Measurements from ENCODE around the gene FADD.

Gene FADD

DNA sequence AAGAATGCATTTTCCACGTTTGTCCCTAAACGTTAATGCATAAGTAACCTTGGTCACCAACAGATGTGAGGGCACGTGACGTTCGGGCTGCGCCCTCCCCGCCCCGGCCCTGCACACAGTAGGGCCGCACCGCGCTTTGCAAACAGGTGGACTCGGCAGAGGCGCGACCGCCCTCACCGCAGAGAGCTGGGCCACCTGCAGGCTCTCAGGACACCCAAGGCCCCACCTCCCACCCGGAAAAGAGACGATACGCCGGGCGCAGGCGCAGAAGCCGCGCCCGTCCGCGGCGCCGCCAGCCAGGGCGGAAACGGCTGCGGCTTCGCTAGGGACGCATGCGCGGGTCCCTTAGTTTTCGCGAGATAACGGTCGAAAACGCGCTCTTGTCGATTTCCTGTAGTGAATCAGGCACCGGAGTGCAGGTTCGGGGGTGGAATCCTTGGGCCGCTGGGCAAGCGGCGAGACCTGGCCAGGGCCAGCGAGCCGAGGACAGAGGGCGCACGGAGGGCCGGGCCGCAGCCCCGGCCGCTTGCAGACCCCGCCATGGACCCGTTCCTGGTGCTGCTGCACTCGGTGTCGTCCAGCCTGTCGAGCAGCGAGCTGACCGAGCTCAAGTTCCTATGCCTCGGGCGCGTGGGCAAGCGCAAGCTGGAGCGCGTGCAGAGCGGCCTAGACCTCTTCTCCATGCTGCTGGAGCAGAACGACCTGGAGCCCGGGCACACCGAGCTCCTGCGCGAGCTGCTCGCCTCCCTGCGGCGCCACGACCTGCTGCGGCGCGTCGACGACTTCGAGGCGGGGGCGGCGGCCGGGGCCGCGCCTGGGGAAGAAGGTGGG, at the start of gene FADD:
FADD (plus strand) TSS at position 377 of the 831 bp plus-strand sequence; CDS start at position 541, 164 bp downstream.
- DNase-seq = peak; percentile 91 to 93

- no peak for DNase-seq
Measured at GRCh38 chr11:70155386-70155785, 47.7 kb upstream of the FADD start.

- no peak for DNase-seq
Measured at GRCh38 chr11:70156291-70157037, 46.6 kb upstream of the FADD start.

- no peak for DNase-seq
Measured at GRCh38 chr11:70158201-70158600, 44.9 kb upstream of the FADD start.

DNA sequence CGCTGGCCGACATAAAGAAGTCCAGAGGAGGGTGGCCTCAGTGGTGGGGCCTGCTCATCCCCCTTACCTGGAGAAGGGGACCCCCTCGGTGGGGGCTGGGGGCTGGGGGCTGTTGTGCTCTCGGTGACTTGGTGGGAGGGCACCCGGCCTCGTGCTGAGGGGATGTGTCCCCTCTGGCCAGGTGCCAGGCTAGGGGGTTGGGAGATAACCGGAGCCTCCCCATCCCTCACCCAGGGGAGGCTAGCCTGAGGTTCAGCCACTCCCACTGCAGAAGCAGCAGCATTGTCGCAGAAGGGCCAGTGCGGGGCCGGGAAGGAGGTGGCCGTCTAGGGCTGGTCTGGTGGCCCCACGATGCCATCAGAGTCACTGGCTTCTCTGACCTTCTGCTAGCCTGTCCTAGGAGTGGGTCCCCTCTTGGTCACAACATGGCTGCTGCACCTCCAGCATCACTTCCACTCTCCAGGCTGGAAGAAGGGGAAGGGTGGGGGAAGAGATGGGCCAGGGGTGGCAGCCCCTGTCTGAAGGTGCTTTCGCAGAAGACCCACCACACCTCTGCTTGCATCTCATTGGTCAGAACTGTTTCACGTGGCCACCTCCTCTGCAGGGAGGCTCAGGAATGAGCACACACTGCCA, 44.2 kb upstream of the FADD start:
- DNase-seq = no peak

DNA sequence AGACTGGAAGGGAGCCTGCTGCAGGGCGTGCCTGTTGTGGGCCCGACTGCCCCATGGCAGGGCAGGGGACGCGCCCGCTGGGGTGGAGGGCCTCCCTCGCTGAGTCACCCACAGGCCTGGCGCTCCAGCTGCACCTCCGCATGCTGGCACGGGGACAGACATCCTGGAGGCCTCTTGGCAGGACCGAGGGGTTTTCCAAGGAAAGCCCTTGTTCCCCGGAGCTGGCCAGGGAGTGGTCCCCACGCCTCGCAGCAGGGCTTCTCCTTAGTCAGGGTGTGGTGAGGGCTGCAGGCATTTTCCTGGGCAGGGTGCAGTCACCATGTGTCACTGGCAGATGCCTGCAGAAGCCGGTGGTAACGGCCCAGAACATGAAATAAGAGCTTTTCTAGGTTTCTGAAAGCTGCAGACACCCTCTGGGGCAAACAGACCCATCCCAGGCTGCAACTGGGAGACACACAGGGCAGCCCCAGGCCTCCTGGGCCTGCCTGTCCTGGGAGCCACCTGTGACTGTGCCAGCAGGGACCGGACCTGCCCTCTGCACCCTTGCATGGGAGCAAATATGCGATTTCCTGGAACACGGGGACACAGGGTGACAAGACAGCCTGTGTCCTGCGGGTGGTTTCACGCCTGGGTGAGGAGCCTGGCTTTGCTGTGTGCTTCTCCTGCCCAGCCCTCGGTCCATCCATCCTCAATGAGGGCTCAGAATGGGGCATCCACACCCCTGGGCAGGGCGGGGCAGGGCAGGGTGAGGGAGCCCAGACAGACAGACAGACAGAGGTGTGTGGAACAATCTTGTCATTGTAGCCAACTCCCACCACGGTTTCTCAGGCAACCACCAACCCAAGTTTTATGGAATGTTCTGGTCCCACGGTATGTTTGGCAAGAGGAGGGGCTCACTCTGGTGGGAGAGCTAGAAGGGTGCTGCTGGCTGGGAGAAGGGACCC, 43.2 kb upstream of the FADD start:
- no peak for DNase-seq

DNA sequence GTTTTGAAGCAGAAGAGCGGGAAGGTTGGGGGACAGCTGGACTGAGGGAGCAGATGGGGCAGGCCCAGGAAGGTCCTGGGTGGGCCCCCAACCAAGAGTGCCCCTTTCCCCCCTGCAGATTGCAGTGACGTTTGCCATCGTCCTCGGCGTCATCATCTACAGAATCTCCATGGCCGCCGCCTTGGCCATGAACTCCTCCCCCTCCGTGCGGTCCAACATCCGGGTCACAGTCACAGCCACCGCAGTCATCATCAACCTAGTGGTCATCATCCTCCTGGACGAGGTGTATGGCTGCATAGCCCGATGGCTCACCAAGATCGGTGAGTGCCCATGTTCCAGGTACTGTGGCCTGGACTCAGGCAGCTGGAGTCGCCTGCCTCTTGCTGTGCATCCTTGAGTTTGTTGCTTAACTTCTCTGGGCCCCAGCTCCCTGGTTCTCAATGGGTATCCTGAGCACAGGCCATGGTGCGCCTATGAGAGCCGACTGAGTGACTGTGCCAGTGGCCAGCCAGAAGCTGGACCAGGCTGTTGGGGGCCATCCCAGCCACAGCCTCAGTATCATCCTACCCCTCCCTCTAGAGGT, 42.0 kb upstream of the FADD start:
- DNase-seq = no peak

DNA sequence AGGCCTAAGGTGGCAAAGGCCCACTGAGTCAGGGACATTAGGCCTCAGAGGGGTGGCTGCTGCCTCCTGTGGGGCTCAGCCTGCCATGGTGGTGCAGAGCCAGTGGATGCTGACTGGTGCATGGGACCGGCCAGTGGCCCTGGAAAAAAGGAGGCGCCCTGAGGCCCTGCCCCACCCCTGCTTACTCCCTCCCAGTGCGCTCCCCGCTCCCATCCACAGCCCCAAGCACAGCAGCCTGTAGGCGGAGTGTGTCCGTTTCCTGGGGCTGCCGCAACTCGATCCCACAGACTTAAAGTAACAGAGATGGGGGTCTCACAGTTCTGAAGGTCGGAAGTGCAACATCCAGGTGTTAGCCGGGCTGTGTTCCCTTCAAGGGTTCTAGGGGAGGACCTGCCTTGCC, 38.4 kb upstream of the FADD start:
- no peak for DNase-seq

DNA sequence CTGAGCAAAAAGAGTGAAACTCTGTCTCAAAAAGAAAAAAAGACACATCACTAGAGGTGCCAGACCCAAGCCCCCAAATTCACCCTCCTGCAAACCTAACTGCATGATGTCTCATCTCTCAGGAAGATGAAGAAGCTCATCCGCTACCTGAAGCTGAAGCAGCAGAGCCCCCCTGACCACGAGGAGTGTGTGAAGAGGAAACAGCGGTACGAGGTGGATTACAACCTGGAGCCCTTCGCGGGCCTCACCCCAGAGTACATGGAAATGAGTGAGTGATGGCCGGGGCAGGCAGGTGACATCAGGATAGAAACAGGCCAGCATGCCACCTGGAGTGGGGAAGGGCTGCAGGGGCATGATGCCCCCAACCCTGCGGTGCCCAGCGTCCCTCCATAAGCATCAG, 36.0 kb upstream of the FADD start:
- DNase-seq = no peak

DNA sequence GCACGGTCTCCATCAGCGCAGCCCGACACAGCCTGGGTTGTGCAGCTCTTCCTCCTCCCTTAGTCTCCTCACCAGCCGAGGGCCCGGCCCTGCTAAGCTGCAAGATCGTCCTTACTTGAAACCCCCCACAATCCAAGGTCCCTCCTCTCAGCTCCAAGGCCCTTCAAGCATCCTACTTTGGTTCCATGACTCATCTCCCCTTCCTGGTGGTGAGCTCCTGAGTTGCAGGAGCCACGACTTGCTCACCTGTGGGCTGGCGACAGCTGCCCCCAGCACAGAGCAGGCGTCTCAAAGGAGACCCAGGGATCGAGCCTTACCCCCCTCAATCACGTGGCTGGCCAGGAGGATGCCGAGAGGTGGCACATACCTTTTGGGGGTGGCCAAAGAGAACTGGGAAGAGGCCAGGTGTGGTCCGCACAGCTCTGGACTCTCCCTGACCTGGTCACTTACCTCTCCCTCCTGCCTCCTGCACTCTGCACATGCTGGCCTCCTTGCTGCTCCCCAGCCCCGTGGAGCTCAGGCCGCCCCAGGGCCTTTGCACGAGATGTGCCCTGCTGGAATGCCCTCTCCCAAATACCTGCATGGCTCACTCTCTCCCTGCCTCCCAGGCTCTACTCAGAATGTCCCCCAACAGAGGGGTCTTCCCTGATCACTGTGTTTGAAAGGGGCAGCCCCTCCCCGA, 35.2 kb upstream of the FADD start:
- no peak for DNase-seq

DNA sequence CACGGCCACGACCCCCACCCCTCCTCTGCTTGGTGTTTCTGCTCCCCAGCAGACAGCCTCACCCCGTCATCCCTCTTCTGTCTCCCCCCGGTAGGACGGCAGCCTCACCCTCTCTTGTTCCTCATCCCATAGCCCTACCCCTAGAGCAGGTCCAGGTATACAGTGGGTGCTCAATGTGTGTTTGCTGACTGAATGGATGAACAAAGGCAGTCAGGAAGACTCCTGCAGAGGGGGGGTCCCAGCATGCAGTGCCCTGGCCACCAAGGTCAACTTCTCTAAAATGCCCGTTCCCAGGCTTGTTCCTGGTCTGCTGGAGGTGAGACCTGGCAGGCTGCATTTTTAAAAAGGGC, 34.7 kb upstream of the FADD start:
- no peak for DNase-seq

GRCh38 chr11:70169127-70169526, 34.0 kb upstream of the FADD start:
- no peak for DNase-seq

DNA sequence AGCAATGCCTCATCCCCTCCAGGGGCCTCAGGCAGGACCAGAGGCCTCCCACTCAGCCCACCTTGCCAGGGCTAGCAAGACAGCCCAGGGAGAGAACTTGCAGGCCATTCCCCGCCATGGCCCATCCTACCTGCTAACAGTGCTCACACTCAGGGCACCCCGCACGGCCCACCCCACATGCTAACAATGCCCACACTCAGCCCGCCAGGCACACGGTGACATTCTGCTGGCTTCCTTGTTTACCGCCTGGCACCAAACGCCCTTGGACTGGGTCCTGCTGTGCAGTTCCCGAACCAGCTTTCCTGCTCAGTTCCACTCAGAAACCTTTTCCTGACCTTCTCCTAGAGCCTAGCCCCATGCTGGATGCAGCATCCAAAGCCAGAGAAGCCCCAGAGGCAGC, 33.5 kb upstream of the FADD start:
- DNase-seq = no peak

- no peak for DNase-seq
Measured at GRCh38 chr11:70170596-70171210, 32.4 kb upstream of the FADD start.

- no peak for DNase-seq
Measured at GRCh38 chr11:70173018-70173417, 30.1 kb upstream of the FADD start.

DNA sequence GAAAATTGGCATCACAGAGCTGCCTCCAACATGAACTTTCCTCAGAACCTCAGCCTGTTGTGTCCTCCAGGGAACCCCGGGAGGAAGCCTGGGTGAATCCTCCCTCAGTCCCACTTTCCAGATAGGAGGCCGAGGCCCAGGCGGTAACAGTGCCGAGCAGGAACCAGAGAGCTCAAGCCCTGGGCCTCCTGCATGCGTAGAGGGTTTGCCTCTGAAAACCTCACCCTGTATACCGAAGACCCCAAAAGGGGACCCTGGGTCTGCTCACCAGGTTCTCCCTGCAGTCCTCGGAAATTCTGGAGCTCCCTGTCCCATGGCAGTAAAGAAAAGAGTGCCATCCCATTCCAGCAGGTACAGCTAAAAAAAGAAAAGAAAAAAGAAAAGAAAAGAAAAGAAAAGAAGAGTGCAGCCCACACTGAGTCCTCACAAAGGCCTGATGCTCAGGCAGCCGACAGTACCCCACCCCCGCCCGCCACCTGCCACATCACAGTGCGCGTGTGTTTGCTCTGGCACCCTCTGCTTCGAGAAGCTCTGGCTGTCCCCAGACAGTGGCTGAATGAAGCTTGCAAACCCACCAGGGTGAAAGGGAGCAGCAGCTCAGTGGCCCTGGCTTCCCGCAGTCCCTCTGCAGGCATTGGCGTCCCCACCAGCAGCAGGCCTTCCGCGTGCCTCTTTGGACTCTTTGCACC, 28.4 kb upstream of the FADD start:
- no peak for DNase-seq

DNA sequence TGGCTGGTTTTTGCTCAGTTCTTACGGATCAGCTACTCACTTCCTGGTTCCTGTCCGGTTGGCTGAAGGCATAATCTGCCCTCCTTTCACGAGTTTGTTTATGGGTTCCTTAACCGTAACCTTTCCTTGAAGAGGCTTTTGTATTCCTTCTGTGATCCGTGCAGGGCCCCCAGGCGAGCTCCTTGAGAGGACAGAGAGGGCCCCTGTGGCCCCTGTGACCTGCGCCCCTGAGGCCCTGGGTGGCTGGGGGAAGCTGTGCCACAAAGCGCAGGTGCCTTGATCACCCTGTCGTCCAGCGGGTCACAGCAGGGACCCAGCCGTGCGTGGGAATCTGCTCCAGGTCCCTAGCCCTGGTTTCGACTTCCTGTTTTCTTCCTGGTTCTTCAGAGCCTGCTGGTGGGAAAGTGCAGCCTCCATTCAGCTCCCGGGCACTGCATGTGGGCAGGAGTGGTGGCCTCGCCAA, 27.8 kb upstream of the FADD start:
- DNase-seq = no peak

- peak; percentile 72 to 79 for DNase-seq
Measured at GRCh38 chr11:70176940-70177689, 26.0 kb upstream of the FADD start.

GRCh38 chr11:70180906-70181305, 22.2 kb upstream of the FADD start:
- no peak for DNase-seq

DNA sequence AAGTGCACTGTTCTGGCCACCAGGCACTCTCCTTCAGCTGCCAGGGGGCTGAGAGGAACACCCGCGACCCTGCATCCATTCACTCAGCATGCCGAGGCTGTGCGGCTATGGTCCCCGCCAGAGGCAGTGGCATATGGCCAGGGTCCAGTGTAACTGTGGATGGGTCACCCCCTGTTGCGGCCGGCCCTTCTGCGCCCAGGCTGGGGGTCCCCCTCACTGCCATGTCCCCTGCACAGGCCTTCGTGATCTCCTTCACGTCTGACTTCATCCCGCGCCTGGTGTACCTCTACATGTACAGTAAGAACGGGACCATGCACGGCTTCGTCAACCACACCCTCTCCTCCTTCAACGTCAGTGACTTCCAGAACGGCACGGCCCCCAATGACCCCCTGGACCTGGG, 20.8 kb upstream of the FADD start:
- DNase-seq = no peak
